ENCODE data around the gene HS1BP3.

Gene HS1BP3

DNA sequence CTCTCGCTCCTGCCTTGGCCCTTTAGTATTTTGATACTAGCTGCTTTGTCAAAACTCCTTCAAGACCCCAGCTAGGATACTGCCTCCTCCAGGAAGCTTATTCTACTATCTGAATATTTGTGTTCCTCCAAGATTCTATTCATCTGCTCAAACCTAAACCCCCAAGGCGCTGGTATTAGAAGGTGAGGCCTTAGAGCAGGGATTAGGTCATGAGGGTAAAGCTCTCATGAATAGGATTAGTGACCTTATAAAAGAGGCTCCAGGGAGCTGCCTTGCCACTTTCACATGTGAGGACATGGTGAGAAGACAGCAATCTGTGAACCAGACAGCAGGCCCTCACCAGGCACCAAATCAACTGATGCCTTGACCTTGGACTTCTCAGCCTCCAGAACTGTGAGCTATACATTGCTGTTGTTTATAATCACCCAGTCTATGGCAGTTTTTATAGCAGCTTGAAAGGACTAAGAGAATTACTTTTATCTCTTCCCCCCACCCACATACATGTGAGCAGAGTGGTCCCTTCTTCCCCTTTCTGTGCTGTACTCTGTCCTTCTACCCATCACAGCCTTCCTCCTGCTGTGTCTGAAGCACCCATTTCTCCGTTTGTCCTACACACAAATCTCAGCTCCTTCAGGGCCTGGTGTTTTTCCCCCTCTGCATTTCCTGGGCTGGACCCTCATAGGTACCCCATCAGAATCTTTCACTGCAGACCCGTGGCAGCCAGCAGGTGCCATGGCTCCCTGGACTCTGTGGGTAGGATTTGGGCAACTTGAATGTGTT, 54.5 kb downstream of the HS1BP3 start:
- DNase-seq, result no peak

DNA sequence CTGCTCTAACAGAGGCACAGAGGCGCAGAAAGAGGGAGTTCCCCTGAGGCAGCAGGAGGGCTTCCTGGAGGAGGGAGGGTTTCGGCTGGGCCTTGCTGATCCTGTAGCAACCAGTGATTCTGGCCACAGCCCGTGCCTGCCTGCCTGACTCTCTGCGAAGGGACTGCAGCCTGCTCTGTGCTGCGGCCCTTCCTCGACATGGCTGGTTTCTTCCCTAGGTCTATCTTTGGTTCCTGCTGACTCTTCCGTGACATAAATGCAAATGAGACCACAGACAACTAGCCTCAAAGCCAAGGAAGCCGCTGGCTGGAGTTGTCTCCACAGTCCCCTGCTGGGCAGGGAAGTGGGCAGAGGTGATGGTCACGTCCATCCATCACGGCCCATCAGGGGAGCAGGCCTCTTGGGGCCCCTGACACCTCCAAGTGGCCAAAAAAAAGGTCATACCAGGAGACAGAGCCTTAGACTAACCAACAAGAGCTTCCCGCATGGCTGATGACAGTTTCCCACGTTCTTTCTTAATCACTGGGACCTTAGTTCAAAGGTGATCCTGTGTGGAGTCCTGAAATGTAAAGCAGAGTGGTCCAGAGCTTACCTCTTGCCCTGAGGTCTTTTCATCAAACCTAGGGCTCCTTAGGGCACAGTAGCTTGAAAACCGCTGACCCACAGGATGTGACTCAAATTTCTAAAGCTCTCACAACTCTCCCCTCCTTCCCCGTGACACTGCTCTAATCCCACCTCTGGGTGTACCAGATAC, 55.3 kb downstream of the HS1BP3 start:
- DNase-seq, result peak; percentile 62

DNA sequence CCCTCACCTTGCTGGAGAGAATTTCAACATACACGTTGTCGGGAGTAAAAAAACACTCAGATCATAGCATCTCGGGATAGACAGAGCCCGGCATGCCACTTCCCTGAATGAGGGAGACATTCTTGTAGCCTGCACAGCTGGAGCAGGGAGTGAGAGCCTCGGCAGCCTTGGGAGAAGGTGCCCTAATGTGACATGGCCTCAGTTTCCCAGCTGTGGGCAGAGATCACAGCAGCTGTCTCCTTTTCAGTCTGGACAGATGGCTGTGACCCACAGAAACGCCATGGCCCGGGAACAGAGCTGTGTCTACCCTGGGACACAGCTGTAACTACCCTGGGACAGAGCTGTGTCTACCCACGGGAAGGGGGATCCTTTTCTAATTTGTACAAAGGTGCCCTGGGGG, 55.9 kb downstream of the HS1BP3 start:
- DNase-seq, result no peak

DNA sequence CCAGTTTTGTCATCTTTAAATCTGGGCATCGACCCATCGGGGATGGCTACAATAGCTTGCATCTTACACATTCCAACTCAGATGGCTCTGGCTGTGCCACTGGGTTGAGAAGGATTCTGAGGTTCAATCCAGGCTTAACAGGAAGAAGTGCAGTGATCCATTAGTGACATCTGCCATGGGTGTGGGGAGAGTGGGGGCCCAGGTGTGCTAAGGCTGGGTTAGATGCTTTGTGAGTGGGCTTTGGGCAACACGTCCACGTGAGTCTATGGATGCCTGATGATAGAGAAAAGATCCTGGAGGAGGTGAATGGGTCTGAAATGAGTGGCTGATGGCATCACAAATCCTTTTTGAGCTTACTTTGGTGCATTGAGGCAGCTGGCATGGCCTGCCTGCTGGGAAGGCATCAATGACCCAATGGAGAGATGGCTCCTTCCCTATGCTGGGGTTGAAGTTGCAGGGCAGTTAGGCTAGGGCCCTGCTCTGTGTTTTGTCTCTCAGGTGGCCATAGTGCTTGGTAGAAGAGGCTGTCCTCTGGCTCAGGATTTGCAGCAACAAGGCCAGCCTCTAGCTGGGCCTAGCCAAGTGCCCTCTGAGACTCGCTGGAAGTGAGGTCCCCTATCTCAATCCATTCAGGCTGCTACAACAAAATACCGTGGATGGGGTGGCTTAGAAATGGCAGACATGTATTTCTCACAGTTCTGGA, 56.7 kb downstream of the HS1BP3 start:
- DNase-seq, result no peak

DNA sequence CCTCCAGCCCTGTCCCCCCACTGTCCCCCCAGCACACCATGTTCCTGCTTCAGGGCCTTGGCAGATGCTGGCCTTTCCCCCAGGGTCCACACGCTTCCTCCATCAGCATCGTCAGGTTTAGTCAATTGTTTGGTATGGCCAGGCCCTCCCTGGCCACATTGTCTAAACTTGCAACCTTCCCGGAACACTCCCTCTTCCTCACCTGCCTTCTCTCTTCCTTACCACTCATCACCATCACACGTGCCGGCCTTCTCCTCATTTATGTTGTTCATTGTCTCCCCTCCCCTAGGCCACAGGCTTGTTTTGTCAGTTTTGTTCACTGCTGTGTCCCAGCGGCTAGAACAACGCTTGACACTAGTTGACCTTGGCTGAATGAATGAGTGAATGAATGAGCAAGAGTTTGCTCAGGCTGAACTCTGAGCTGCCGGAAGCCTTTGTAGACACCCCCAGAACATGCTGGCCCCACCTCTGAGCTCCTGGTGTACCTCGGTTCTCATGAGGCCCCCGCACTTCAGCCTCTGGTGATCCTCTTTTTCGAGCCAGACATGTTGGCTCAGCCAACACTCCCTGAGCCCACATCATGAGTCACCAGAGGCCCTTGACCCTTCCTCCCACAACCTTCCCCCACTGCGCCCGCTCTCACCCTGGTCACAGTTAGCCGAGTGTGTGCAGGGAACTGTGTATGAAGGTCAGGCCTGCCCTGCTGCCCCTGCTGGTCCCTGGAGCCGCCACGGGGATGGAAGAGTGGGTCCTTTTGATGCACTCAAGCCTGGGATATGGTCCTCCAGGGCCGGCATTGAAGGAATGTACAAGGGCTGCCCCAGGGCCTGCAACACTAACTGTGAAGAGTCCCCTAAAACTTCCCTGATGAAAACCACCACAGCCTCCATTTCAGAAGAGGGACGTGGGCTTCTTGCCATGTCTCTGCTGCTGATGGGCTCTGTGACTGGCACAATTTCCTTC, 57.5 kb downstream of the HS1BP3 start:
- no peak for DNase-seq

DNA sequence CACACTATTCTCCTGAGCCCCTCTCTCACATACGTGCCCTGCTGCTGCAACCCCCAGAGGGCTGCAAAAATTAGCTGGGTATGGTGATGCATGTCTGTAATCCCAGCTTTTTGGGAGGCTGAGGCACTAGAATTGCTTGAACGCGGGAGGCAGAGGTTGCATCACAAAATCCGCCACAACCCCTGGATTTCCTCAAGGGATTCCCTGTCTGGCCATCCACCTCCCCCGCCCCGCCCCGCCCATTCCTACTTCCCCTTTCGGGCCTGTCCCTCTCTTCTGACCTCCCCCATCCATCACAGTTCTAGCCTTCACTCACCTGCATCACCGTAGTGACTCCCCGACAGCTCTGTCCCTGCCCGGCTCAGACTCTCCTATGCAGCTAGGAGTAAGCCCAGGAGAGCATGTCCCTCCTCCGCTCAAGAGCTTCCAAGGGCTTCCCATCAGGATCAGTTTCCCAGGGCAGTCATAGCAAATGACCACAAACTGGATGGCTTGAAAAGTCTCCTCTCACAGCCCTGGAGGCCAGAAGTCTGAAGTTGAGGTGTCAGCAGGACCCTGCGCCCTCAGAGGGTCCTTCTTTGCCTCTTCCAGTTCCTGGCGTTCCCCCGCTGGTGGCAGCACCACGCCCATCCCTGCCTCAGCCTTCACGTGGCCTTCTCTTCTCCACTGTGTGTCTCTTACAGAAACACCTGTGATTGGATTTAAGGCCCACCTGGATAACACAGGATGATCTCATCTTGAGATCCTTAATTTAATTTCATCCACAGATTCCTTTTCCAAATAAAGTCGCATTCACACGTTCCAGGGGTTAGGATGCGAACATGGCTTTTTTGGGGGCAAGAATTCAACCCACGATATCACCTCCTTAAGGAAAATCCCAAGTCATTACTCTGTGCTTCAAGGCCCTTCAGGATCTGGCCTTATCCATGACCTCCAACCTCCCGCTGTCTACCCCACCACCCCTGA, 58.5 kb downstream of the HS1BP3 start:
- DNase-seq, result no peak

DNA sequence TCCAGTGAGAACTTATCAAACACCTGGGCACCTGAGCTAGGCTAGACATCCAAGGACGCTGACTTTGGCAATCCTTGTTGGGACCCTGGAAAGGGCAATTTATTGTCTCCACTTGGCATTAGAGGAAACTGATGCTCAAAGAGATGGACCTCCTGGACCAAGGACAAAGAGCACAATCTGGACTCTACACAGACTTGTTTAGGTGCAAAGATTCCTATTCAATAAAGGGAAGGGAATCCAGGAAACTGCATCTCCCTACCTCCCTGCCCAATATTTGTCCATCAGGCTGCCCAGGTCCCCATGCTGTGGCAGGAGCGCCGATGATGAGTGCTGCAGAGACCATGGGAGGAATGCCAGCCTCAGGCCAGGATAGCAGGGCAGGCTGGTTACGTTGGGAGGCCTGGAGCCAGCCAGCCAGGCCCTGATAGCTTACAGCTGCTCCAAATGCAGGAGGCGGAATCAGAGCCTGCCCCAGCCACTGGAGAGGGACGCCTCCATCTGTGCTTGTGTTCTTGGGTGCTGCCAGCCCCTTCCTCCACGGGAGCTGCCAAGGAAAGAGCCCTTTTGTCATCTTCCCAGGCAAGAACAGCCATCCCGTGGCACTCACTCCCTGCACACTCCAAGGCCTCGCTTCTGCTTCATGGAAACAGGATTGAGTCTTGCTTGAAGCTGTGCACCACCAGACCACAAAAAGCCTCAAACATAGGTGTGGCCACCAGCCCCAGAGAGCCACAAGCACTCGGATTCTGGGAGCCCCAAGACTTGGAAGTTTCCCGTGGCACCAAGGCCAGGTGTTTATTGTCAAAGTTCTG, 60.0 kb downstream of the HS1BP3 start:
- DNase-seq, result no peak

DNA sequence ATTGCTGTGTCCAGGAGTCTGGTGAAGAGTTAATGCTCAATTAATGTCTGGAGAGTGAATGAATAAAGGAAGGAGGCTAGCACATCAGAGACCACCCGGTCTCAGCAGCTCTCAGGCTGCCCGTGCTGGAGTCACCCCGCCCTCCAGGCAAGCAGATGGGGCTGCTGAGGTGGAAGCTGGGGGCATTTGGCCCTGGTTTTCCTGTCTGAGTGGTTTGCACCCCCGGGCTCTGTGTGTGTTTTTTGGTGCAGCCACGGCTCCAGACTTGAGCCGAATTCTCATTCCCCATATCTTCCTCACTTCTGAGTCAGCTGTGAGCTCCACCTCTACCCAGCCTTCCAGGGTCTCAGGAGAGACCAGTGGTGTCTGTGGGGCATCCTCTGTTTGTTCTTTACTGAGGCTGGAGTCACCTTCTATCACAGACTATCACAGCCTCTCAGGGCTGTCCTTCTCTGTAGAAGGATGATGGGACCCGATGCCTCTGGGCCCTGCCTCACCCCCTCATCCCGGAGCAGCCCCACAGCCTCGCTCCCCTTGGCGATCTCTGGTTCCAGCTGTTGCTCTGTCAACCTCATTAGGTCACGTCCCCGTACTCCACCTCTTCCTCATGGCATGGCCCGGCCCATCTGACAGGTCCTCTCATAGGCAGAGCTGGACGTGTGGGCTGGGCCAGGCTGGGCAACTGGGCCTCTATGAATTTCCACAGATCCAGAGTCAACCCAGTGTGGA, 60.8 kb downstream of the HS1BP3 start:
- DNase-seq, result no peak

DNA sequence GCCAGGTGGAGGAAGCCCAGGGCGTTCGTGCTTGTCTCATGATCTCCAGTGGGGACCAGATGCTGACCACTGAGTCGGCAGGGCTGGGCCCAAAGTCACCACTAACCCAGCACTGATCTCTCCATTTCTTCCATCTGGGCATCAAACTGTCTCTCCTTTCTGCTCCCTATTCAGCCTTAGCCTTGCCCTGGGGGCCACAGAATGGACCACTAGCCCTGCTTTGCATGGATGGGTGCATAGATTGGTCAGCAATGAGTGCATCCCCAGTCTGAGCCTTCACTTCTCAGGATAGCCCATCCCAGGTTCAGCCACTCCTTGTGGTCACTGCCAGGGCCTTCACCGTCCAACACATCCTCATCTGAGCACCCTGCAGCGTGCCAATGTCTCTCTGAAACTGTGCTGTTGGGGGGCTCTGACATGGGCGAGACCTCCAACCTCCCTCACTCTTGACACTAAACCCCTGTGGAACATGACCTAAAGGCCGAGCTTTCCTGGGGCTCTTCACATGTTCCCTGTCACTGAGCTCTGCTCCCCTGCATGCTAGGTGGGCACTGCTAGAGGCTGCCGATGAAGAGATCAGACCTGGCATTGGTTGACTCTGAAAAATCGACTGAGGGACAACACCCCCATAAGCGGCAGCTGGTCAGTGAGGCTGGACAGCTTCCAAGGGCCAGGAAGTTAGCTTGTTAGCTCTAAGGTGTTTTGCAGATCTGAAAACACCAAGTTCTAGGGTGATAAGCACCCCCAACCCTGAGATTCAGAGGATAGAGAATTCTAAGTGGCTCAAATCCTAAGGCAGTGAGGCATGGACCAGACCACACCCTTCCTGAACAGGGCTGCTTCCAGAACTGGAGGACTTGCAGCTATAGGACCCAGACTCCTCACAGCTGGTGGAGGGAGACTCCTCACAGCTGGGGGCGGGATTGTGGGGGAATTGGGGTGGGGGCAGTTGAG, 61.7 kb downstream of the HS1BP3 start:
- no peak for DNase-seq

DNA sequence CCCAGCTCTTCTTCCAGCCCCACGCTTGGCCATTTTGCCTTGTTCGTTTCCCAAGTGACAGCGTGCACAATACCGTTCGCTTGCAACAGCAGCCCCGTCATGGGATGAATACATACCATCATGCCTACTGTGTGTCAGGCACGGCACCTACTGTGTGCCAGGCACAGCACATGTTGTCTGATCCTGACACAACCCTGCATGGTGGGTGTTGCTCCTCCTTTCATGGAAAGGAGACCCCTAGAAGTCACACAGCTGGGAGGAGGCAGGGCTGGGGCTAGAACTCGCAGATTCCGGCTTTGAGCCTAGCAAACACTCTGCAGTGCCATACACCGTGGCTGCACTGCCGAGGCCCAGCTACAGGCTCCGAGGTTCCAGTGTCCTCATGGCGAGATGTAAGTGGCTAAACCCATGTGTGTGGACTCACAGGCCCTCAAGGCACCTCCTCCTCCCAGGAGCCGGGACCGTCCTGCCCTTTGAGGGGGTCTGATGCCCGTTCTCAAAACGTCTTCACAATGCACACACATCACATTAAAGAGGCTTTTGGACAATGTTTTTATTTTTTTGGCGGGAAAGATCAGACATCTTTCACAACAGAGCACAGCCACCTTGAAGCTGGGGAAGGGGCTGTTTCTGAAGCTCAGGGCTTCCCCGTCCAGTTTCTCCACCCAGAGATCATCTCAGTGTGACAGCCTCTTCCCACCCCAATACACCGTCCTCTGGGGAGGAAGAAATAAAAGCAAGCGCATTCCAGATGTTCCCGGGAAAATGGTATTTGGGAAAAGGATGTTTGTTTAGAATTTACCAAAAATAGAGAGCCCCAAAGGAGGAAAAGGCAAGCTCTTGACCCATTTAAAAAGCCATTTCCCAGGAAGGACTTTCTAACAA, 64.9 kb downstream of the HS1BP3 start:
- DNase-seq, result no peak

DNA sequence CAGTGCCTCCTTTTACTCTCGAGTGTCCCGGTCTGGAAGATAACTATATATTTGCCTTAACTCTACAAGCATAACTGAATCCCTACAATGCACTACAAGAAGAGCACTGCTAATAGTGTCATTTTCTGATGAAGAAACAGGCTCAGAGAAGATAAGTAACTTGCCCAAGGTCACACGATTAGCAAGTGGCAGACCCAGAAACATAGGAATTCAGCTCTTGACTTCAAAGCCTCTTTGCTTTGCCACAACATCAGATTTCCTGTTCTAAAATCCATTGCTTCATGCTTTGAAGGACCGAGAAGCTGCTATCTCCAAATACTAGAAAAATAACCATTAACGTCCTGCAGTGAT, 65.6 kb downstream of the HS1BP3 start:
- no peak for DNase-seq

DNA sequence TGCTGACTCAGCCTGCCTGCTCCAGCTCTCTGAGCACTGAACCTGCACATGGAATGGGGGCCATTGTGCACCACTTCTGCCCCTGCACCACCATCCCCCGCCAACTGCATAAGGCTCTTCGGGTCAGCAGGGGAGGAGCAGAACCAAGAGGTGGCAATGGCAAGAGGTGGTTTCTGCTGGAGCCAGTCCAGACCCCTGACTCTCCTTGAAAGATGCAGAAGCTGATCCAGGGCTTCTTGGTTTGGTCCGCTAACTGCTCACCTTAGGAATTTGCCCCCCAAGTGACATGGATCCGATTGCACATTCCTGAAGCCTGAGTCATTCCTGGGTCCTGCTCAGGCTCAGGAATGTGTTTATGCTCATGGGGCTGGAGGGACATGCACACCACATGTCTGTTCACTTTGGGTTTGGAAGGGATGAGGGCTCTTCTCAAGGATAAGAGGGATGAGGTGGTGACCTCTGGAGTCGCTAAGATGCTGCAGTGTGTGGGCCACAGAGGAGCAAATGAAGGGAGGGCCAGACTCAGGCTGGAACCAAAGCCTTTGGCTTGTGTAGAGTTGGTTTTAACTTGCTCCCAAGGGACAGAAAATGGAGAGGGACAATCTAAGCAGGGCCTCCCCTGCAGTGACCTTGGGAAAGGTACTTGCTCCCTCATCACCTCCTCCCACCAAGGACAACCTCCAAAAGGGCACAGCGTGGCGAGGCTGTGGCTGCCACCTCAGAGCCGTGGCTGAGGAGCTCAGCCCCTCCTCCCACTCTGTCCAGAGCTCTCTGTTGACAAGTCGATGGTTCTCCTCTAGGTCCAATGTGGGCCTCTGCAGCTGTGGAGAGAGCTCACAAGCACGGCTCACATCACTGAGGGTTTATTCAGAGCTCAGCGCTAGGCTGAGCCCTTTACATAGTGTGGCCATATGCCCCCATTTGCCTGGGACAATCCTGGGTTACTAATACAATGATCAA, 66.2 kb downstream of the HS1BP3 start:
- no peak for DNase-seq

DNA sequence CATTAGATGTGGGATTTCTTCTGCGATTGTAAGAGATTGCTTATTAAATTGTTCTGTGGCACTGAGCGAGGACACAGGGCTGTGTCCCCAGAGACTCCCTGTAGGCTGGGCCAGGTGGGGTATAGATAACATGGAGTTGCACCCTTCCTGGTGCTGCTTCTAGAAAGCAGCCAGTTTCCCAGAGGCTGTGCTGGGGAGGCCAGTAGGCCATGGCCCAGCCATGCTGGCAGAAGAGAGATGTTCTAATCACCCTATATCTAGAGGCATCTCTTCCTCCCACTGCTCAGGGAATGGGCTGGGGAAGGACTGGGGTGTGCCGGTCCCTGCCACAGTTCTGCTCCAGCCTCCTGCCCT, 66.9 kb downstream of the HS1BP3 start:
- no peak for DNase-seq

DNA sequence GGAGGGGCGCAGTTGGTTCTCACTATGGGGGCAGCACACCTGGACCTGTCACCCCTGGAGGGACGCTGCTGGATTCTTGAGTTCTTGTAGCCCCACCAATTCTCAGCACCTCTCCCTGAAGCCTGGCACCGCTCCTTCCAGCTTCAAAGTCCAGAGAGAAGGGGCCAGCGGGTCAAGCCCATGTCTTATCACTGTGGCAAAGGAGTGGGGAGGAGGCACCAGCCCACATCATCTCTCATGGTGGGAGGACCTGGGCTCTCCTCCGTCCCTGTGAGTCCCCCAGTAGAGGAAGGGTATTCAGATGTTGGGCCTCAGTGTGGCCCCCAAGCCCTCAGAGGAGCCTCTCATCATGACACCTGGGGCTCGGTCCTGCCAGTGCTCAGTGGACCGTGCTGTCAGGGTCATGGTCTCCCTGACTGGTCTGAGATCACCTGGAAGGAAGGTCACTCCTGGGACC, 67.4 kb downstream of the HS1BP3 start:
- no peak for DNase-seq

DNA sequence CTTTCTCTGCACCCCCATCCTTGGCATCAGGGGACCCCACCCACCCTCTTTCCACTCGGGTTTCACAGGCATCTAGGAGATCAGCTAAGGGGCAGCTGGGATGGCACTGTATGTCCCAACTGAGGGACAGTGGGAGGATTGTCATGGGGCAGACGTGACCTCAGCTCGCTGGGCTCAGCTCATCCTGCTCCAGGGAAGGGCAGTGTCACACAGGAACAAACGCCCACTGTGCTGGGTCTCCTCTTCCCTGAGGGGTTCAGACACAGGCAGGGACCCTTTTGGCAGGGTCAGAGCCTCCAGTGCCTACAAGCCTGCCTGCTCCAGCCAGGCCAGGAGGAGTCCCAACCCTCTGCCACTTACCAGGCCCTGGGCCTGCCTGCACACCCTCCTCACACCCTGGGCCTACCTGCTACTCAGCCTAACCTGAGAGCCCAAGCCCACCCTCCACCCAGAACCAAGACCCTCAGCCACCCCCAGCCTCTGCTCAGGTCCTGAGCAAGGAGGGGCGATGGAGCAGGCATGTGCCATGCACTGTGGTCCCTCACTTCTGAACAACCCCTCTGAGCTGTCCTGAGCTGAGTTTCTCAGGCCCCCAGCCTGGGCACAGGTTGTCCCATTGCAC, 68.2 kb downstream of the HS1BP3 start:
- no peak for DNase-seq

All from NK-92 treated with Interleukin-12 subunit alpha and Interleukin-12 subunit beta, amount 100 ng/mL, for 24 hours (cell line).